Aorta (tissue), 5 donors: ENCODE data around the gene CELF4. TPM values are rescaled to one million over a fixed set of nuclear protein-coding genes. Genes with fewer than 3 reads are reported as not detected.

Experiments used
- ATAC-seq: fragments of 200-7000 bp; cut with Tn5 transposase; one replicate; pipeline ENCODE4 v1.9.1; 2022; ENCODE audit warnings: moderate library complexity; ENCODE audit not compliant: low FRiP score
- DNase-seq, 2 donors: peaks; one replicate each; pipeline ENCODE4 v3.0.0-alpha.2; 2020
- H3K27ac ChIP-seq, 2 donors: one replicate each; pipeline ENCODE4 v1.5.1; 2013; ENCODE audit warnings: low read length in 2 of 2, mild to moderate bottlenecking in 2 of 2, moderate library complexity in 2 of 2, control low read depth in 1 of 2, inconsistent platforms in 1 of 2, low read depth in 1 of 2
- H3K27me3 ChIP-seq, 2 donors: one replicate each; pipeline ENCODE4 v1.6.1; 2013; ENCODE audit warnings: control low read depth in 1 of 2, low read length in 1 of 2, mild to moderate bottlenecking in 1 of 2, moderate library complexity in 1 of 2; ENCODE audit not compliant: insufficient read depth in 2 of 2, control insufficient read depth in 1 of 2
- H3K36me3 ChIP-seq, 2 donors: one replicate each; pipeline ENCODE4 v1.6.1; 2013; ENCODE audit warnings: control low read depth in 1 of 2, low read length in 1 of 2, mild to moderate bottlenecking in 1 of 2; ENCODE audit not compliant: insufficient read depth in 2 of 2, control insufficient read depth in 1 of 2
- H3K4me1 ChIP-seq, 2 donors: one replicate each; pipeline ENCODE4 v1.6.1; 2013; ENCODE audit warnings: low read length in 2 of 2, control low read depth in 1 of 2, mild to moderate bottlenecking in 1 of 2, moderate library complexity in 1 of 2; ENCODE audit not compliant: insufficient read depth in 2 of 2, control insufficient read depth in 1 of 2
- H3K4me3 ChIP-seq, 2 donors: one replicate each; pipeline ENCODE4 v1.5.1; 2013; ENCODE audit warnings: low read length in 2 of 2, control low read depth in 1 of 2, mild to moderate bottlenecking in 1 of 2
- H3K9me3 ChIP-seq: one replicate; pipeline ENCODE4 v1.6.1; 2013; ENCODE audit warnings: mild to moderate bottlenecking, low read length; ENCODE audit not compliant: control insufficient read depth
- WGBS, 2 donors: extraction: QIAGEN DNeasy Blood & Tissue Kit; methylation state at CpG; one replicate each; pipeline ENCODE4 v1.1.7; 2013; 5-methylcytosine and 5-hydroxymethylcytosine counted together
- intact Hi-C, 2 donors: fragments of 100-400 bp; cut with DNase I; formaldehyde crosslinking; loops; one replicate each; pipeline versions ENCODE4 v1.14.2 to v1.15.0; 2022
- polyA plus RNA-seq, 2 donors: library from polyadenylated mRNA; stranded (reverse); fragments of 200-250 nt; gene quantifications; one replicate each; pipeline ENCODE4 v1.2.3, GENCODE V29; 2013
- total RNA-seq, 2 donors: library from RNA; stranded (reverse); fragmentation: NEBNext Ultra II Directional; extraction: Animal tissue kit (Norgen Biotek cat#: 25700); gene quantifications; one replicate each; pipeline ENCODE4 v1.2.1, GENCODE V29; 2021
- donor health status: healthy with polysubstance abuse.
- donor health status: Bipolar disorder and iron deficiency.
- donor health status: DM: no; HTN: no; CAD: no.
- donor health status: DM: no; HTN: no; CAD: no.
- donor health status: DM: yes; HTN: yes; CAD: no.

The CELF4 gene
- total and polyA plus RNA-seq, 4 donors, result 0.51 TPM; not detected in 3

- intact Hi-C loops, result no loop called here
- 81 to 88% methylated on average over 3 of the region's 3 CpGs for WGBS, 2 donors
- ATAC-seq, result no peak
- Histone ChIP-seq H3K27ac (no peak overlapping the region), H3K36me3 (no peaks in the 10 kb centered on the region), H3K4me1 (no peaks in the 10 kb centered on the region), H3K27me3 (no peaks in the 10 kb centered on the region), H3K4me3 (no peak overlapping the region), H3K9me3 (no peaks in the 10 kb centered on the region)
- no peak for DNase-seq
Observed at GRCh38 chr18:37355772-37356171, 209.8 kb downstream of the CELF4 start.

- DNase-seq (no peak), ATAC-seq (no peak)
- H3K27ac ChIP-seq, result no peak overlapping the region
- no peaks in the 10 kb centered on the region for H3K36me3 ChIP-seq
- WGBS, 2 donors, result 80 to 82% methylated on average over 9 of the region's 9 CpGs
- no peaks in the 10 kb centered on the region for H3K27me3 ChIP-seq
- no peaks in the 10 kb centered on the region for H3K4me1 ChIP-seq
- H3K4me3 ChIP-seq, result no peak overlapping the region
- intact Hi-C loops, result no loop called here
- H3K9me3 ChIP-seq, result no peaks in the 10 kb centered on the region
Observed at GRCh38 chr18:37351110-37351509, 214.5 kb downstream of the CELF4 start.

- Histone ChIP-seq H3K27ac (no peak overlapping the region), H3K4me1 (no peaks in the 10 kb centered on the region), H3K36me3 (no peaks in the 10 kb centered on the region), H3K4me3 (no peak overlapping the region), H3K9me3 (no peaks in the 10 kb centered on the region), H3K27me3 (no peaks in the 10 kb centered on the region)
- ATAC-seq (no peak), DNase-seq (no peak)
- 81 to 89% methylated on average over 2 of the region's 2 CpGs for WGBS, 2 donors
- intact Hi-C loops, result no loop called here
Observed at GRCh38 chr18:37348729-37349128, 216.9 kb downstream of the CELF4 start.

- no peak for DNase-seq
- WGBS, 2 donors, result 56 to 59% methylated on average over 3 of the region's 3 CpGs
- no peaks in the 10 kb centered on the region for H3K27me3 ChIP-seq
- no peak overlapping the region for H3K27ac ChIP-seq
- H3K4me3 ChIP-seq, result no peak overlapping the region
- intact Hi-C loops, result no loop called here
- H3K4me1 ChIP-seq, result no peaks in the 10 kb centered on the region
- no peaks in the 10 kb centered on the region for H3K9me3 ChIP-seq
- H3K36me3 ChIP-seq, result no peaks in the 10 kb centered on the region
- no peak for ATAC-seq
Observed at GRCh38 chr18:37346048-37346447, 219.6 kb downstream of the CELF4 start.

GRCh38 chr18:37343542-37343851 is 222.1 kb downstream of the CELF4 start:
- Histone ChIP-seq H3K27ac (no peak overlapping the region), H3K4me3 (no peak overlapping the region), H3K9me3 (no peaks in the 10 kb centered on the region), H3K27me3 (no peaks in the 10 kb centered on the region), H3K4me1 (no peaks in the 10 kb centered on the region), H3K36me3 (no peaks in the 10 kb centered on the region)
- 12 to 23% methylated on average over 7 of the region's 7 CpGs for WGBS, 2 donors
- ATAC-seq (no peak), DNase-seq (no peak)
- intact Hi-C loops, result loop anchor here (5.0 kb wide), 2 partner anchors 194 to 401 kb away; no protein-coding TSS in a partner anchor

- 82 to 83% methylated on average over 5 of the region's 5 CpGs for WGBS, 2 donors
- intact Hi-C loops, result loop anchor here (5.0 kb wide), 2 partner anchors 196 to 399 kb away; no protein-coding TSS in a partner anchor
Observed at GRCh38 chr18:37341473-37342086, 224.0 kb downstream of the CELF4 start.

GRCh38 chr18:37341016-37341415 is 224.6 kb downstream of the CELF4 start:
- H3K4me1 ChIP-seq, result no peaks in the 10 kb centered on the region
- no peak overlapping the region for H3K4me3 ChIP-seq
- ATAC-seq (no peak), DNase-seq (no peak)
- H3K27me3 ChIP-seq, result no peaks in the 10 kb centered on the region
- no peaks in the 10 kb centered on the region for H3K9me3 ChIP-seq
- no peaks in the 10 kb centered on the region for H3K36me3 ChIP-seq
- H3K27ac ChIP-seq, result no peak overlapping the region
- intact Hi-C loops, result loop anchor here (5.0 kb wide), 2 partner anchors 196 to 399 kb away; no protein-coding TSS in a partner anchor
- 33 to 36% methylated on average over 2 of the region's 2 CpGs for WGBS, 2 donors

More at GRCh38 chr18:37341473-37342086, 224.0 kb downstream of the CELF4 start:
- no peak overlapping the region for H3K4me3 ChIP-seq
- H3K4me1 ChIP-seq, result no peaks in the 10 kb centered on the region
- ATAC-seq, result no peak
- H3K36me3 ChIP-seq, result no peaks in the 10 kb centered on the region
- no peaks in the 10 kb centered on the region for H3K27me3 ChIP-seq
- no peaks in the 10 kb centered on the region for H3K9me3 ChIP-seq
- H3K27ac ChIP-seq, result no peak overlapping the region
- no peak for DNase-seq

GRCh38 chr18:37339701-37340215 is 225.8 kb downstream of the CELF4 start:
- DNase-seq, result no peak
- no peak overlapping the region for H3K27ac ChIP-seq
- H3K4me3 ChIP-seq, result no peak overlapping the region
- no peaks in the 10 kb centered on the region for H3K27me3 ChIP-seq
- H3K36me3 ChIP-seq, result no peaks in the 10 kb centered on the region
- WGBS, 2 donors, result 67 to 70% methylated on average over 11 of the region's 11 CpGs
- intact Hi-C loops, result loop anchor here (5.0 kb wide), 2 partner anchors 198 to 397 kb away; no protein-coding TSS in a partner anchor
- H3K4me1 ChIP-seq, result no peaks in the 10 kb centered on the region
- no peaks in the 10 kb centered on the region for H3K9me3 ChIP-seq
- no peak for ATAC-seq

GRCh38 chr18:37336568-37337285 is 228.9 kb downstream of the CELF4 start:
- no peaks in the 10 kb centered on the region for H3K27me3 ChIP-seq
- no peak overlapping the region for H3K4me3 ChIP-seq
- no peaks in the 10 kb centered on the region for H3K36me3 ChIP-seq
- ATAC-seq (no peak), DNase-seq (no peak)
- H3K9me3 ChIP-seq, result no peaks in the 10 kb centered on the region
- intact Hi-C loops, result no loop called here
- WGBS, 2 donors, result 93 to 94% methylated on average over 27 of the region's 27 CpGs
- H3K27ac ChIP-seq, result no peak overlapping the region
- no peaks in the 10 kb centered on the region for H3K4me1 ChIP-seq
